Measurements from ENCODE around the gene MVD. TPM values are rescaled to one million over a fixed set of nuclear protein-coding genes. Genes with fewer than 3 reads are reported as not detected.

MVD gene
- total and polyA plus RNA-seq, 2 of the 13 experiments (the other 11 are each of a cell fraction or from before 2014, with no cell fraction given): 28.1 to 187 TPM

DNA sequence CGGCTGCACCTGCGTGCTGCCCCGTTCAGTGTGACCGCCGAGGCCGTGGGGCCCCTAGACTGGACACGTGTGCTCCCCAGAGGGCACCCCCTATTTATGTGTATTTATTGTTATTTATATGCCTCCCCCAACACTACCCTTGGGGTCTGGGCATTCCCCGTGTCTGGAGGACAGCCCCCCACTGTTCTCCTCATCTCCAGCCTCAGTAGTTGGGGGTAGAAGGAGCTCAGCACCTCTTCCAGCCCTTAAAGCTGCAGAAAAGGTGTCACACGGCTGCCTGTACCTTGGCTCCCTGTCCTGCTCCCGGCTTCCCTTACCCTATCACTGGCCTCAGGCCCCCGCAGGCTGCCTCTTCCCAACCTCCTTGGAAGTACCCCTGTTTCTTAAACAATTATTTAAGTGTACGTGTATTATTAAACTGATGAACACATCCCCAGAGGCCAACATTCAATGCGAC is 22.8 kb downstream of the MVD start (continued):
- TF ChIP-seq SKI (IDR thresholded peaks at IDR 0.05; ENCODE audit: partially characterized antibody) (no peak), EZH2 (conservative IDR thresholded peaks at IDR 0.05; ENCODE audit: low read depth, low read length) (peak; percentile 93; the same call in 1 of the 2 replicates), FOXA3 (CRISPR knock-in tag; IDR thresholded peaks at IDR 0.05) (no peak), STAG1 (CRISPR knock-in tag; IDR thresholded peaks at IDR 0.05) (no peak), ATF7-NPFF (CRISPR knock-in tag; IDR thresholded peaks at IDR 0.05; ENCODE audit: low read depth) (no peak), ZNF850 (CRISPR knock-in tag; conservative IDR thresholded peaks at IDR 0.05) (no peak), KLF6 (CRISPR knock-in tag; IDR thresholded peaks at IDR 0.05) (no peak), ZNF337 (CRISPR knock-in tag; IDR thresholded peaks at IDR 0.05; ENCODE audit: borderline replicate concordance, low read depth) (no peak), SRF (IDR thresholded peaks at IDR 0.05; ENCODE audit: low read depth, low read length) (no peak), RBM39 (IDR thresholded peaks at IDR 0.05; ENCODE audit: low read depth, low read length, poor library complexity, severe bottlenecking) (peak; percentile 14), MIXL1 (CRISPR knock-in tag; IDR thresholded peaks at IDR 0.05) (no peak), MZF1 (CRISPR knock-in tag; IDR thresholded peaks at IDR 0.05; ENCODE audit: borderline replicate concordance) (no peak), RFX5 (IDR thresholded peaks at IDR 0.05; ENCODE audit: low read depth, low read length) (no peak), TCF7L2 (IDR thresholded peaks at IDR 0.05; ENCODE audit: low read depth, low read length) (no peak), CREM (IDR thresholded peaks at IDR 0.05) (no peak), CREM (CRISPR knock-in tag; IDR thresholded peaks at IDR 0.05) (no peak), GABPB1 (CRISPR knock-in tag; IDR thresholded peaks at IDR 0.05) (no peak), SIN3B (IDR thresholded peaks at IDR 0.05; ENCODE audit: low read length) (no peak)
- TF ChIP-seq, protein P1, sequence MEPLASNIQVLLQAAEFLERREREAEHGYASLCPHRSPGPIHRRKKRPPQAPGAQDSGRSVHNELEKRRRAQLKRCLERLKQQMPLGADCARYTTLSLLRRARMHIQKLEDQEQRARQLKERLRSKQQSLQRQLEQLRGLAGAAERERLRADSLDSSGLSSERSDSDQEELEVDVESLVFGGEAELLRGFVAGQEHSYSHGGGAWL (CRISPR knock-in tag; IDR thresholded peaks at IDR 0.05): no peak
- TF ChIP-seq, protein P2, sequence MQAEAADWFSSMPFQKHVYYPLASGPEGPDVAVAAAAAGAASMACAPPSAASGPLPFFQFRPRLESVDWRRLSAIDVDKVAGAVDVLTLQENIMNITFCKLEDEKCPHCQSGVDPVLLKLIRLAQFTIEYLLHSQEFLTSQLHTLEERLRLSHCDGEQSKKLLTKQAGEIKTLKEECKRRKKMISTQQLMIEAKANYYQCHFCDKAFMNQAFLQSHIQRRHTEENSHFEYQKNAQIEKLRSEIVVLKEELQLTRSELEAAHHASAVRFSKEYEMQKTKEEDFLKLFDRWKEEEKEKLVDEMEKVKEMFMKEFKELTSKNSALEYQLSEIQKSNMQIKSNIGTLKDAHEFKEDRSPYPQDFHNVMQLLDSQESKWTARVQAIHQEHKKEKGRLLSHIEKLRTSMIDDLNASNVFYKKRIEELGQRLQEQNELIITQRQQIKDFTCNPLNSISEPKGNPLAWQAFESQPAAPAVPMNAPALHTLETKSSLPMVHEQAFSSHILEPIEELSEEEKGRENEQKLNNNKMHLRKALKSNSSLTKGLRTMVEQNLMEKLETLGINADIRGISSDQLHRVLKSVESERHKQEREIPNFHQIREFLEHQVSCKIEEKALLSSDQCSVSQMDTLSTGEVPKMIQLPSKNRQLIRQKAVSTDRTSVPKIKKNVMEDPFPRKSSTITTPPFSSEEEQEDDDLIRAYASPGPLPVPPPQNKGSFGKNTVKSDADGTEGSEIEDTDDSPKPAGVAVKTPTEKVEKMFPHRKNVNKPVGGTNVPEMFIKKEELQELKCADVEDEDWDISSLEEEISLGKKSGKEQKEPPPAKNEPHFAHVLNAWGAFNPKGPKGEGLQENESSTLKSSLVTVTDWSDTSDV (CRISPR knock-in tag; IDR thresholded peaks at IDR 0.05): 0 out of 2 replicates have a peak, but pooled peaks have one; percentile 38
- TF ChIP-seq, protein P3, sequence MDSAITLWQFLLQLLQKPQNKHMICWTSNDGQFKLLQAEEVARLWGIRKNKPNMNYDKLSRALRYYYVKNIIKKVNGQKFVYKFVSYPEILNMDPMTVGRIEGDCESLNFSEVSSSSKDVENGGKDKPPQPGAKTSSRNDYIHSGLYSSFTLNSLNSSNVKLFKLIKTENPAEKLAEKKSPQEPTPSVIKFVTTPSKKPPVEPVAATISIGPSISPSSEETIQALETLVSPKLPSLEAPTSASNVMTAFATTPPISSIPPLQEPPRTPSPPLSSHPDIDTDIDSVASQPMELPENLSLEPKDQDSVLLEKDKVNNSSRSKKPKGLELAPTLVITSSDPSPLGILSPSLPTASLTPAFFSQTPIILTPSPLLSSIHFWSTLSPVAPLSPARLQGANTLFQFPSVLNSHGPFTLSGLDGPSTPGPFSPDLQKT (CRISPR knock-in tag; IDR thresholded peaks at IDR 0.05; ENCODE audit: borderline replicate concordance): no peak
- TF ChIP-seq, protein P4, sequence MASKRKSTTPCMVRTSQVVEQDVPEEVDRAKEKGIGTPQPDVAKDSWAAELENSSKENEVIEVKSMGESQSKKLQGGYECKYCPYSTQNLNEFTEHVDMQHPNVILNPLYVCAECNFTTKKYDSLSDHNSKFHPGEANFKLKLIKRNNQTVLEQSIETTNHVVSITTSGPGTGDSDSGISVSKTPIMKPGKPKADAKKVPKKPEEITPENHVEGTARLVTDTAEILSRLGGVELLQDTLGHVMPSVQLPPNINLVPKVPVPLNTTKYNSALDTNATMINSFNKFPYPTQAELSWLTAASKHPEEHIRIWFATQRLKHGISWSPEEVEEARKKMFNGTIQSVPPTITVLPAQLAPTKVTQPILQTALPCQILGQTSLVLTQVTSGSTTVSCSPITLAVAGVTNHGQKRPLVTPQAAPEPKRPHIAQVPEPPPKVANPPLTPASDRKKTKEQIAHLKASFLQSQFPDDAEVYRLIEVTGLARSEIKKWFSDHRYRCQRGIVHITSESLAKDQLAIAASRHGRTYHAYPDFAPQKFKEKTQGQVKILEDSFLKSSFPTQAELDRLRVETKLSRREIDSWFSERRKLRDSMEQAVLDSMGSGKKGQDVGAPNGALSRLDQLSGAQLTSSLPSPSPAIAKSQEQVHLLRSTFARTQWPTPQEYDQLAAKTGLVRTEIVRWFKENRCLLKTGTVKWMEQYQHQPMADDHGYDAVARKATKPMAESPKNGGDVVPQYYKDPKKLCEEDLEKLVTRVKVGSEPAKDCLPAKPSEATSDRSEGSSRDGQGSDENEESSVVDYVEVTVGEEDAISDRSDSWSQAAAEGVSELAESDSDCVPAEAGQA (IDR thresholded peaks at IDR 0.05; ENCODE audit: low read depth): no peak
- TF ChIP-seq, protein P4 (CRISPR knock-in tag; IDR thresholded peaks at IDR 0.05; ENCODE audit: borderline replicate concordance): no peak

Data from HepG2 (cell line).